A673 (cell line): ENCODE data around the gene HOXD1.

Experiments used
- CTCF ChIP-seq: fragments of 300-800, 200-600 bp; sonication (generic); conservative IDR thresholded peaks from 2 replicates; pipeline ENCODE4 v1.5.1; 2017; ENCODE audit warnings: low read depth, mild to moderate bottlenecking, antibody characterized with exemption, low read length, moderate library complexity, mixed read lengths
- EZH2 ChIP-seq: fragments of 200-600 bp; sonication (generic); IDR thresholded peaks from 2 replicates; pipeline ENCODE4 v1.6.1; 2017; ENCODE audit warnings: borderline replicate concordance, low read depth, mild to moderate bottlenecking, mixed read lengths, antibody characterized with exemption, low read length; ENCODE audit not compliant: poor library complexity, severe bottlenecking

DNA sequence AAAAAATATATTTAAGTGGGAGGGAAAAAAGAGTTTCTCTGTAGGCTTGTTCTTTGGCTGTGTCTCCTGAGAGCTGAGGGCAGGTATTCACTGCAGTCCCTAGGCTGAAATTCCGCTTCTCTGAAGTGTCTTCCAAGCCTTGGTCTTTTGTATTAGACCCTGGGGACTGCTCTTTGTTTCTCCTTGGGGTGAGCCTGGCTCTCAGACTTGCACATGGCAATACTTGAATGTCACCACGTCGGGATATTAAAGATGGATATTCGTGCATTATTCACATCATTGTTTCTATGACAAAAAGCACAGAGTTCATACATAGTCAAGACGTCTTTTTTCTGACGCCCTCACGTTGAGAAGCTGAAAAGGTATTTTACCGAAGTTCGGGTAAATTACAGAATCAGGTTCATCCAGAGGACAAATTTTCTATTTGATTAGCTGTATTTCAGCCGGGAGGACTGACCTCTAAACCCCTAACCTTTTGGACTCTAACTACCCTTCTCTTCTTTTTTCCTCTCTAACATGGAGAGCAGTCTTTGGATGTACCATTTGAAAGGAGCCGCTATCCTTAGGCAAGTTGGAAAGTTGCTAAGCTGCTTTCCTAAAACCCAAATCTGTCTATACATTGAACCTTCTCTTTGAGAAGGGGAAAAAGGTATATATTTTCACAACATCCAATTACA lies 33.8 kb upstream of the HOXD1 start:
- no peak for TF ChIP-seq CTCF
- no peak for TF ChIP-seq EZH2
